Measurements from ENCODE around the gene DAGLB. TPM values are rescaled to one million over a fixed set of nuclear protein-coding genes. Genes with fewer than 3 reads are reported as not detected.
"Not testable (repeated sequence)": the region's sequence is repeated elsewhere in the genome, so short reads cannot be mapped to it uniquely, and the experiment has no call there.

DAGLB gene
- total RNA-seq, 4 donors from 2014 or later = 5.4 to 30.2 (median 19.3) TPM

DNA sequence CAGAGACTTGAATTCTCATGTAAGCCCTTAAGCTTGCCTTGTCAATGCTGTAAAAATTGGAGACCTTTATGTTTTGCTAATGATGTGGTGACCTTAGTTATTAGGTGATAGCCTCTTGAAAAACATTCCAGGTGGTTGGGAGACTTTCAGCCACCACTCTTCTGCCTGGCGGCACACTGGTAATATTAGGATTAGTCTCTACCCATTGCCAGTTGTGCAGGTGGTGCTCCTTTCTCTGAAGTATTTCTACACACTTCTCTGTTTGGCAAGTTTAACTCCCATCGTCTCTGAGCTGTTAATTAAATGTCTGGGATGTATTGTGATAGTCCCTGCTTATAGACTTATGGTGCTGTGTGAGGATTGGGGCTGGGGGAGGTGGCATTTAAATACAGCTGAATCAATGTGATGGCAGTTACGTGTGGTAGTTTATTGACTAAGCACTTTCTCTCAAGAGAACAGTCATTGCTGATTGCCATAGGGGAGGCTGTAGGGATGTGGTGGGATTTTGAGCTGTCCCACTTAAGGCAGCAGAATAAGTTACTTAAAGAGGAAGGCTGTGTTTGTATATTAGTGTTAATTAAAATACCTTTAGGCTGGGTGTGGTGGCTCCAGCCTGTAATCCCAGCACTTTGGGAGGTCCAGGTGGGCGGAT lies 61.7 kb downstream of the DAGLB start:
- TF ChIP-seq POLR2A (IDR thresholded peaks at IDR 0.05) = no peak
- TF ChIP-seq, protein P1, sequence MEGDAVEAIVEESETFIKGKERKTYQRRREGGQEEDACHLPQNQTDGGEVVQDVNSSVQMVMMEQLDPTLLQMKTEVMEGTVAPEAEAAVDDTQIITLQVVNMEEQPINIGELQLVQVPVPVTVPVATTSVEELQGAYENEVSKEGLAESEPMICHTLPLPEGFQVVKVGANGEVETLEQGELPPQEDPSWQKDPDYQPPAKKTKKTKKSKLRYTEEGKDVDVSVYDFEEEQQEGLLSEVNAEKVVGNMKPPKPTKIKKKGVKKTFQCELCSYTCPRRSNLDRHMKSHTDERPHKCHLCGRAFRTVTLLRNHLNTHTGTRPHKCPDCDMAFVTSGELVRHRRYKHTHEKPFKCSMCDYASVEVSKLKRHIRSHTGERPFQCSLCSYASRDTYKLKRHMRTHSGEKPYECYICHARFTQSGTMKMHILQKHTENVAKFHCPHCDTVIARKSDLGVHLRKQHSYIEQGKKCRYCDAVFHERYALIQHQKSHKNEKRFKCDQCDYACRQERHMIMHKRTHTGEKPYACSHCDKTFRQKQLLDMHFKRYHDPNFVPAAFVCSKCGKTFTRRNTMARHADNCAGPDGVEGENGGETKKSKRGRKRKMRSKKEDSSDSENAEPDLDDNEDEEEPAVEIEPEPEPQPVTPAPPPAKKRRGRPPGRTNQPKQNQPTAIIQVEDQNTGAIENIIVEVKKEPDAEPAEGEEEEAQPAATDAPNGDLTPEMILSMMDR (IDR thresholded peaks at IDR 0.05) = no peak
- H3K27me3 ChIP-seq = no peaks in the 10 kb centered on the region
- no peaks in the 10 kb centered on the region for H3K9me3 ChIP-seq
- no peaks in the 10 kb centered on the region for H3K36me3 ChIP-seq
- intact Hi-C loops (cut with DNase I; ENCODE audit: low total_unique reads) = no loop called here
- peaks cover 0 to 16% of the 10 kb centered on the region in 2 donors for H3K4me1 ChIP-seq
- H3K4me3 ChIP-seq = no peak overlapping the region
- peak overlapping the region; percentile 43 to 44 for H3K27ac ChIP-seq
- no peak for DNase-seq

DNA sequence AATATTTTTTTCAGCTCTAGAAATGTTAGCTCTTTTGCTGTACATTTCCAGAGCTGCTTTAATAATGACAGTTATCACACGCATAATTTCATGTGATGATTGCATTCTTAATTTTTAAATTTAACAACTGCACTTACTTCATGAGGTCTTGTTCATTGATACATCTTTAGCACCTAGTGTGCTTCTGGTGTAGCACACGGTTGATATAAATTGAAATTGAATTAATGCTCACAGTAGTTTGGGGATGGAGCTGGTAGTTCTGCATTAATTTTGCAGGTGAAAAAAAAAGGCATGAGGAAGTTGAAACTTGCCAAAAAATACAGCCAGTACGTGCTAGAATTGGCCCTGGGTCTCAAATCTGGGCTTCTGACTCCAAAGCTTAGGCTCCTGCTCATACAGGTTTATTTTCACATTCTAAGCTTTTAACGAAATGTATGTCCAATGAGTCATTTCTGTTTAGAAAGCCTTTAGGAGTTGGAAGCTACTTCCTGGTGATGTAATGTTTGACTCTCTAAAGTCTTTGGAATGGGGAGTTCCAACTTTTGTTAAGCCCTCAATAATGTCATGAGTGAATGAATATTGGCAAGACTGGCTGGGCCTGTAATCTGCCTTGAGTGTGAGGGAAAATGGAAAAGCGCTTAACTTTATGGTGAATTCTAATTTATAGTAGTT lies 62.5 kb downstream of the DAGLB start:
- Histone ChIP-seq H3K9me3 (no peaks in the 10 kb centered on the region), H3K4me3 (no peak overlapping the region), H3K27me3 (no peaks in the 10 kb centered on the region), H3K36me3 (no peaks in the 10 kb centered on the region), H3K4me1 (peaks cover 0 to 16% of the 10 kb centered on the region in 2 donors), H3K27ac (peak overlapping the region; percentile 43 to 44)
- intact Hi-C loops (cut with DNase I; ENCODE audit: low total_unique reads) = no loop called here
- DNase-seq = no peak
- TF ChIP-seq, protein P1 (IDR thresholded peaks at IDR 0.05) = no peak
- TF ChIP-seq POLR2A (IDR thresholded peaks at IDR 0.05) = no peak

DNA sequence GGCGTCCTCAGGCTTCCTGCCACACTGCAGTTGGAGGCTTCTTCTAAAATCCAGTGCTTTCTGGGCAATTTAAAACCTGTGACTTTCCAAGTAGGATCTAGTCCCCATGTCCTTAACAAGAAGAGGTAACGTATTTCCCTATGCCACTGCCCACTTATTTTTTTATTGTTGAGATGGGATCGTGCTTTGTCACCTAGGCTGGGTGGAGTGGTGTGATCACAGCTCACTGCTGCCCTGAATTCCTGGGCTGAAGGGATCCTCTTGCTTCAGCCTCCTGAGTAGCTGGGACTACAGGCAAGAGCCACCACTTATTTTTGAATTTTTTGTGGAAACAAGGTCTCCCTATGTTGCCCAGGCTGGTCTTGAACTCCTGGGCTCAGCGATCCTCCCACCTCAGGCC lies 63.4 kb downstream of the DAGLB start:
- H3K4me1 ChIP-seq = peaks cover 5 to 16% of the 10 kb centered on the region in 2 donors
- no peak for TF ChIP-seq POLR2A (IDR thresholded peaks at IDR 0.05)
- TF ChIP-seq, protein P1 (IDR thresholded peaks at IDR 0.05) = no peak
- H3K27me3 ChIP-seq = no peaks in the 10 kb centered on the region
- H3K27ac ChIP-seq = peak overlapping the region; percentile 2 to 20
- H3K9me3 ChIP-seq = no peaks in the 10 kb centered on the region
- intact Hi-C loops (cut with DNase I; ENCODE audit: low total_unique reads) = no loop called here
- DNase-seq = no peak
- H3K4me3 ChIP-seq = no peak overlapping the region
- no peaks in the 10 kb centered on the region for H3K36me3 ChIP-seq

DNA sequence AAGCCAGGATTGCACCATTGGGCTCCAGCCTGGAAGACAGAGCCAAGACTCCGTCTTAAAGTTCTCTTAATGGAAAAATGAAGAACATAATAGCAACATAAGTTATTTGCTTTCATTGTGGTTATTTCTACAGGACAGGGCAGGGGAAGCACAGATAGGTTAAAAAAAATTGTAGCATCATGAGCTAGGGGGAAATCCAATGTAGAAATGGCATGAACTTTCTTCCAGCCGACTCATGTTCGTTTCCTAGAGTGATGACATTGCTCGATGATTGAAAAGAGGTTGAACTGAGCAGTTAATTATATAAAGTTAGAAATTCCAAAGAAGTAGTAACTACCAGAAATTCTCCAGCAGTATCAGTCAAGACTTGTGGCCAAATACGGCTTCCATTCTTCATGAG lies 64.9 kb downstream of the DAGLB start:
- H3K27me3 ChIP-seq = no peaks in the 10 kb centered on the region
- intact Hi-C loops (cut with DNase I; ENCODE audit: low total_unique reads) = no loop called here
- no peaks in the 10 kb centered on the region for H3K9me3 ChIP-seq
- H3K4me1 ChIP-seq = peaks cover 16 to 17% of the 10 kb centered on the region in 2 donors
- TF ChIP-seq, protein P1 (IDR thresholded peaks at IDR 0.05) = no peak
- TF ChIP-seq POLR2A (IDR thresholded peaks at IDR 0.05) = no peak
- H3K36me3 ChIP-seq = no peaks in the 10 kb centered on the region
- H3K4me3 ChIP-seq = no peak overlapping the region
- H3K27ac ChIP-seq = no peak overlapping the region
- no peak for DNase-seq

DNA sequence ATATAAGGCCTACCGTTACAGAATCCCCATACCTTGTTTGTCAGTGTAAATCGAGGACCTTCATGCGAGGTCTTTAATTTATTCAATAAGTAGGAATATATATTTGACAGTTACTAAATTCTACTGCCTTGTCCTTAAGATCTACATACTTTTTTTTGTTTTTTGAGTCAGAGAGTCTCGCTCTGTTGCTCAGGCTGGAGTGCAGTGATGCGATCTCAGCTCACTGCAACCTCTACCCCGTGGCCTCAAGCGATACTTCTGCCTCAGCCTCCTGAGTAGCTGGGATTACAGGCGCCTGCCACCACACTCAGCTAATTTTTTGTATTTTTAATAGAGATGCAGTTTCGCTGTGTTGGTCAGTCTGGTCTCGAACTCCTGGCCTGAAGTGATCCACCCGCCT lies 65.9 kb downstream of the DAGLB start:
- H3K27me3 ChIP-seq; H3K36me3 ChIP-seq; H3K9me3 ChIP-seq; H3K4me3 ChIP-seq; intact Hi-C loops (cut with DNase I; ENCODE audit: low total_unique reads); DNase-seq; H3K27ac ChIP-seq: not testable (repeated sequence)
- peaks cover 16 to 27% of the 10 kb centered on the region in 2 donors for H3K4me1 ChIP-seq
